GM23248 (cell line): Measurements from ENCODE around the gene ASB10.

Experiments used
- EZH2 ChIP-seq: fragments of 200-600 bp; sonication (generic); IDR thresholded peaks from 2 replicates; pipeline ENCODE4 v1.6.1; 2018; ENCODE audit warnings: antibody characterized with exemption, mild to moderate bottlenecking; ENCODE audit not compliant: insufficient read depth, poor library complexity, severe bottlenecking
- EZH2phosphoT487 ChIP-seq: fragments of 200-600 bp; sonication (generic); IDR thresholded peaks from 2 replicates; pipeline ENCODE4 v1.6.1; 2018; ENCODE audit warnings: antibody characterized with exemption, moderate library complexity, mild to moderate bottlenecking, low read depth; ENCODE audit not compliant: insufficient read depth

- TF ChIP-seq EZH2: no peak
- no peak for TF ChIP-seq EZH2phosphoT487
Observed at GRCh38 chr7:151197932-151198331, 10.9 kb upstream of the ASB10 start.
